Measurements from ENCODE around the gene MYADM.

The MYADM gene

DNA sequence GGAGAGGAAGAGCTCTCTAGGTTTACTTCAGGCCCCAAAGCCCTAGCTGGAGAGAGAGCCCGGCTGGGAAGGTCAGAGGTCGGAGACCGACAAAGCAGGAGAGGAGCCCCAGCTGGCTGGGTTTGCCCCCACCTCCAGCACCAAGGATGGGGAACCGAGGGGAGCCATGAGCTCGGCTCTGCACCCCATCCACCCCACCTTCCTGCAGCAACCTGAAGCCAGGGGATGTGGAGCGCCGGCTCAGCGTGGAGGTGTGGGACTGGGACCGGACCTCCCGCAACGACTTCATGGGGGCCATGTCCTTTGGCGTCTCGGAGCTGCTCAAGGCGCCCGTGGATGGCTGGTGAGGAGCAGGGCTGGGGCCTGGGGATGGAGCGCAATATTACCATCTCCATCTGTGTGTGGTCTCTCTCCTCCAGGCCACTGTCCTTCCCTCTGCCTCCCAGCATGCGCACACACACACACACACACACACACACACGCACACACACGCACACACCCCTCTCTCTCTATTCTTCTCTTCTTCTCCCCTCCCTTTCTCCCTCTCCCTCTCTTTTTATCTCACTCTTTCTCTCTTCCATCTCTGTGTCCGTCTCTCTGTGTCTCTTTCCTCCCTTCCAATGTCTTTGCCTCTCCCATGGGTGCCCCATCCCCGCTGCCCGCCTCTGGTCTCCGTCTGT lies 24.8 kb downstream of the MYADM start:
- no peak for DNase-seq

DNA sequence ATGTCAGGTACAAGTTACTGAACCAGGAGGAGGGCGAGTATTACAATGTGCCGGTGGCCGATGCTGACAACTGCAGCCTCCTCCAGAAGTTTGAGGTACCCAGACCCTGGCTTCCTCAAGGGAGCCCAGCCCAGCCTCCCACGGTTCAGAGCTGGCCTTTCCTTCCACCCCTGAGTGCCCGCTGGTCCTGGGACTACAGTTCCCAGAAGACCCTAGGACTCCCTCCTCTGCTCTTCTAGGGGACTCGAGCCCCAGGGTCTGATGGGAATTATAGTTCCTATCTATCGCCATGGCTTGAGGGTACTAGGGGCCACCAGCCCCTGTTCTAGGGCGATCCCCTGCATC lies 25.3 kb downstream of the MYADM start:
- no peak for DNase-seq

DNA sequence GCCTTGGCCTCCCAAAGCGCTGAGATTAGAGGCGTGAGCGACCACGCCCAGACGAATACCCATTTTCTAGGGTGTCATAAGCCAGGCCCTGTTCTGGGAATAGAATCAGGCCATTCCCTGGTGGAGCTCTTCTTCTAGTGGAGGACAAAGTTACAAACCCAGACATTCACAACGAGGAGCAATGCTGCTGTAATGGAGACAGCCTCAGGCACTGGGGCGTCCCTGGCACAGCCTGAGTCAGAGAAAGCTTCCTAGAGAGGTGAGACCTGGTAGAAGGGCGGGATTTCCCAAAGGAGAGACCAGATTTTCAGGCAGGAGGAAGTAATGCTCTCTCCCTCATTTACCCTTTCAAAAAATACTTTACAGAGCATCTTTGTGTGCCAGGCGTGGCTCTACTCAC lies 27.0 kb downstream of the MYADM start:
- no peak for DNase-seq

DNA sequence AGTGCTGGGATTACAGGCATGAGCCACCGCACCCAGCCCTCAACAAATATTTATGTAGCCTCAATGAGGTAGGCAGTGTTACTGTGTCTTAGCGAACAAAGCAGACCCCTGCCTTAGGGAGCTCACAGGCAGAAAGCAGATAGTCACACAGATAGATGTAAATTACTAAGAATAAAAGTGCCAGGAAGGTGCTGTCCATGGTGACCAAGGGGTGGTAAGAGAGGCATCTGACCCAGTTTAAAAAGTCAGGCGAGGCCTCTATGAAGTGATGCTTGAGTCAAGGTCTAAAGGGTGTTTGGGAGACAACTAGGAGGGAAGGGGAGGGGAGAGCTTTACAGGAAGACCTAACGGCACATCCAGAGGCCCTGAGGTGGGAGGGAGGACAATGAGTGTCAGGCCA lies 29.0 kb downstream of the MYADM start:
- no peak for DNase-seq

DNA sequence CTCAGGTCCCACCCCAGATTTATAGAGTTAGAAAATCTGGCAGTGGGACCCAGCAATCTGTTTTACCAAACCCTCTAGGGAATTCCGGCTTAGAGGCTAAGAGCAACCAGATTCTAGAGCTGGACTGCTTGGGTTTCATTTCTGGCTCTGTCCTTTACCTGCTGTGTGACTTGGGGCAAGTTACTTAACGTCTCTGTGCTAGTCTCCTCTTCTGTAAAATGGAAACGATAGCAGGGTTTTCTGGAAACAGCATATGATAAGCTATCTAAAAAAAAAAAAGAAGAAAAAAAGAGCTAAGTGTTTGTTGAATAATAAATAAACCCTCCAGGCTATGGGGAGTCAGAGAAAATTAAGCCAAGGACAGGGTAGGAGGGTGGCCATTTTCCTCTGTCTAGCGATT lies 29.8 kb downstream of the MYADM start:
- DNase-seq, result no peak

DNA sequence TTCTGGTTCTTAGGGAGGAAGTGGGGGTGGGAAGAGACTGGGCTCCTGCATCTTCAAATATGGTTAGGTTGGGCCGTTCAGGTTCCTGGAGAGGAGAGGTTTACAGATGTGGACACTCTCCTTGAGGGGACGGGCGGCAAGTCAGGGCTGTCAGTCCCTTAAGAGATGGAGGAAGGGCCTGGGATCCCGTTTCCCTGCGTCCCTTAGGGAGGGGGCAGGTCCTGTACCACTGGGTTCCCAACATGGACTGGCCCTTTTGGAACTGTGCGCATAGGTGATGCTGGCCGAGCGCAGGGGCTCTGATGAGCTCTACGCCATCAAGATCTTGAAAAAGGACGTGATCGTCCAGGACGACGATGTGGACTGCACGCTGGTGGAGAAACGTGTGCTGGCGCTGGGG lies 30.5 kb downstream of the MYADM start:
- no peak for DNase-seq

DNA sequence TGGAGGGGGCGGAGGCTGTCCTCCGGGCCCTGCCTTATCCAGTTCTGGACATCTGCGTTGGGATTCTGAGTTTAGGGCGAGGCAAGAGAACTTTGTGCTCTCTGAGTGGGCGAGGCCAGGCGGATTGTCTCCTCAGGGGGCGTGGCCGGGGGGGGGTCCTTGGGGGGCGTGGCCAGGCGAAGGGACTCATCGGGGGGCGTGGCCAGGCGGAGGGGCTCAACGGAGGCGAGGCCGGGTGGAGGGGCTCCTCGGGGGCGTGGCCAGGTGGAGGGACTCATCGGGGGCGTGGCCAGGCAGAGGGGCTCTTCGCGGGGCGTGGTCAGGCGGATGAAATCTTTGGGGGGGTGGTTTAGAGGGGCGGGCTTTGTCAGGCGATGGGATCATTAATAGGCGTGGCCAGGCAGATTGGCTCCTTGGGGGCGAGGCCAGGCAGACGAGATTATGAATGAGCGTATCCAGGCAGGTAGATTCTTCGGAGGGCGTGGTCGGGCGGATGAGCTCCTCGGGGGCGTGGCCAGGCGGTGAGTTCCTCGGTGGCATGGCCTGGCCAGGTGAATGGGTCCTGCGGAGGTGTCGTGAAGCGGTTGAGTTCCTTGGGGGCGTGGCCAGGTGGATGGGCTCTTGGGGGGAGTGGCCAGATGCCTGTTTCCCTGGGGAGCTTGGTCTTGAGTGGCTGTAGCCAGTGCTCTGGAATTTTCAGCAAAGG lies 31.1 kb downstream of the MYADM start:
- no peak for DNase-seq

DNA sequence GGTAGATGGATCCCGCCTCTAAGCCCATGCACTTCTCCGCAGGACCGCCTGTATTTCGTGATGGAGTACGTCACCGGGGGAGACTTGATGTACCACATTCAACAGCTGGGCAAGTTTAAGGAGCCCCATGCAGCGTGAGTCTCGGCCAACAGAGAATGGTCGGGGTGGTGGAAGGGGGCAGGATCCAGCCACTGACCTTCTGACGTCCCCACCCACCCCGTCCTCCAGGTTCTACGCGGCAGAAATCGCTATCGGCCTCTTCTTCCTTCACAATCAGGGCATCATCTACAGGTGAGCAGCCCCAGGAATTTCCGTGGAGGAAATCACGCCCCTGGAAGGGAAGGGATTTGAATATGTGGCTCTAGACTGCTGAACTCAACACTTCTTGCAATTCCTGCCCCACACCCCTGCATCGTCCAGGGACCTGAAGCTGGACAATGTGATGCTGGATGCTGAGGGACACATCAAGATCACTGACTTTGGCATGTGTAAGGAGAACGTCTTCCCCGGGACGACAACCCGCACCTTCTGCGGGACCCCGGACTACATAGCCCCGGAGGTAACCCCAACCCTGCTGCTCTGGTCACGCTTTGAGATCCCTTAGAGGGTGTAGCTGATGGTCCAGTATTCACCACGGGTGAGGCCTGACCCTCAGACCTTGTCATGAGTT lies 32.6 kb downstream of the MYADM start:
- no peak for DNase-seq

DNA sequence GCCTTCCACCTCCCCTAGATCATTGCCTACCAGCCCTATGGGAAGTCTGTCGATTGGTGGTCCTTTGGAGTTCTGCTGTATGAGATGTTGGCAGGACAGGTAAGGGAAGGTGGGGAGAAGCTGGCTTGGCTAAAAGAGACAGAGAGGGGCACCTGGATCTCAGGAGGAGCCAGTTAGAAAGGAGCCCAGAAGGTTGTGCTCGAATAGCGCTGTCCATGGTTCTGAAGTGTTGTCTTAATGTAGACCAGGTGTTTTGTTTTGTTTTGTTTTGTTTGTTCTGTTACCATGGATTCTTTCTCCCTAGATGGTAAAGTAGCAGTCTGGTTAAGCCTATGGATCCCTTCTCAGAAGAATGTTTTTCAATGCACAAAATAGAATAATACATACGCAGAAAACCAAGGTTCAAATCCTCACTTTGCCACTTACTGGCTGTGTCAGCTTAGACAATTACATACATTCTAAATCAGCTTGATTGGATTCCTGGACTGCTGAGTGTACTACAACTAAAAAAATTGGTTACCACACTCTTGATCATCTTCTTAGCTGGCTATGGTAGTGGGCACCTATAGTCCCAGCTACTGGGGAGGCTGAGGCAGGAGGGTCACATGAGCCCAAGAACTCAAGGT lies 35.5 kb downstream of the MYADM start:
- no peak for DNase-seq

DNA sequence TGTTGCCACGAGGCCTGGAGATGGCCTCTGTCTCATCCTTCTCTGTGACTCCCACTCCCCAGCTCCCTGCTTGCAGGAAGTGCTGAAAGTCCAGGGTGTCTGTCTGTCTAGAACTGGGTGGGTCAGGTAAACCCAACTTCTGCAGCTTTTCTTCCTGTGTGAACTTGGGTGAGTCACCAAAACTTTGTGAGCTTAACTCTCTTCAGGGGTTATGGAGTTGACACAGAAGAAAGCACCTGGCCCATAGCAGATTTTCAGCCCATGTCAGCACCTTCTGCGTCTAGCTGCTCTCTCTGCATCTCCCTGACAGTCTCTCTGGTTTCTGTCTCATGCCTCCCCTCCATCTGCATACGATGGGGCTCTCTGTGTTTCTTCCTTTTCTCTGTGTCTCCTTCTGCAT lies 37.2 kb downstream of the MYADM start:
- DNase-seq, result no peak

DNA sequence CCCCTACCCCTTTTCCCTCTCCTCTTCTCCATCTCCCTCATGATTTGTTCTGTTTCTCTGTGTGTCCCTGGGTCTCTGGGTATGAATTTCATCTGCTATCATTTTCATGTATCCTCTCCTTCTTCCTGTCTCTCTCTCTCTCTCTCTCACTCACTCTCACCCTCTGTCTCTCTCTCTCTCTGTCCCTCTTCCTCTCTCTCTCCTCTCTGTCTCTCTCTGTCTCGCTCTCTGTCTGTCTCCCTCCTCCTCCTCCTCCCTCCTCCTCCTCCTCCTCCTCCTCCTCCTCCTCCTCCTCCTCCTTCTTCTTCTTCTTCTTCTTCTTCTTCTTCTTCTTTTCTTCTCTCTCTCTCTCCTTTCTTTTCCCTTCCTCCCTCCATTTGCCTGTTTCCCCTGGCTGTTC lies 38.1 kb downstream of the MYADM start:
- DNase-seq, result no peak

DNA sequence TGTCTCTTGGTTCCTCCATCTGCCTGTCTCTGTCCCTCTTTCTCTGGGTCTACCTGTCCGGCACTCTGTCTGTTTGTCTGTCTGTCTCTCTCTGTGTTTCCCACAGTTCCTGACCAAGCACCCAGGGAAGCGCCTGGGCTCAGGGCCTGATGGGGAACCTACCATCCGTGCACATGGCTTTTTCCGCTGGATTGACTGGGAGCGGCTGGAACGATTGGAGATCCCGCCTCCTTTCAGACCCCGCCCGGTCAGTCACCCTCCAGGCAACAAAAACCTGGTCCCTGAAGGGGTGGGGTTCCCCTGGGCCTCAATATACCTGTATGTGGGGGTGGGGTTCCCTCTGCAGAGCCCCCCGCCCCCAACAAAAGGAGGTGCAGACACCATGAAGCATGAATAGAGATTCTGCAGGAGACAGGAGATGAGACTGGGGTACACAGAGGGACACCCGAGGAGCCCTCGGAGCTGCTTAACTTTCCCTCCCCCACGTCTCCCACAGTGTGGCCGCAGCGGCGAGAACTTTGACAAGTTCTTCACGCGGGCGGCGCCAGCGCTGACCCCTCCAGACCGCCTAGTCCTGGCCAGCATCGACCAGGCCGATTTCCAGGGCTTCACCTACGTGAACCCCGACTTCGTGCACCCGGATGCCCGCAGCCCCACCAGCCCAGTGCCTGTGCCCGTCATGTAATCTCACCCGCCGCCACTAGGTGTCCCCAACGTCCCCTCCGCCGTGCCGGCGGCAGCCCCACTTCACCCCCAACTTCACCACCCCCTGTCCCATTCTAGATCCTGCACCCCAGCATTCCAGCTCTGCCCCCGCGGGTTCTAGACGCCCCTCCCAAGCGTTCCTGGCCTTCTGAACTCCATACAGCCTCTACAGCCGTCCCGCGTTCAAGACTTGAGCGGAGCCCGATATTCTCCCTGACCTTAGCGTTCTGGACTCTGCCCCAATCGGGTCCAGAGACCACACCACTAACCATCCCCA lies 38.8 kb downstream of the MYADM start:
- no peak for DNase-seq

DNA sequence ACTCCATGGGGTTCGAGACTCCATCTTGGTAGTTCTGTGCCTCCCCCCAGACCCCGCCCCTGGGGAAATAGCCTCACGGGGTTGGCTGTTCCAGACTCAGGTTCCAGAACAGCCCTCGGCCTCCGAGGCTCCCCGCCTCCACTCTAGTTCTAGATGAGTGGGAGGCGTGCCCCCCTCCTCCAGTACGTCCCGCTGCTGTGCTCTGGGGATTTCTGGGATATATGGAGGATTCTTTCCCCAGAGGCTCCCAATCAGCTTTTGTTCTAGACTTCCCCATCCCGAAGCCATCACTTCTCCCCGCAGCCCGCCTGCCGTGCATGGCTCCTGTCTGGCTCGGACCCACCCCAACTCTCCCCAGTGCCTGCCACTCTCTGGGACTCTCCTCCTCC lies 39.5 kb downstream of the MYADM start:
- DNase-seq, result no peak

DNA sequence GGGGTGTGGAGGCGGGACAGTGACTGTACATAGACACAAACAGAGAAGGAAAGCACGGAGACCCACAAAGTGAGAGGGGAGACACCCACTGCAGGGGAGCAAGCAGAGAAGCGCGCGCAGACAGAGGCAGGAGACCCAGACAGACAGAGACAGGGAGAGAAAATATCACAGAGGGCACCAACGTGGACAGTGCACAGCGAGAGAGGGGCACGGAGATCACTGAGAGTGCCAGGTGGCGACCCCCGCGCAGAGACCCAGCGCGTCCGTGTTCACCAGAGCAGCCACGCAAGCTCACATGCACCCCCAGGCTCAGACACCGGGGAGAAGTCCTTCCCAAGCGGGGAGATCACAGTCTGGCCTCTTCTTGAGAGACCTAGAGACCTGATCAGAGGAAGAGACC lies 40.0 kb downstream of the MYADM start:
- no peak for DNase-seq

DNA sequence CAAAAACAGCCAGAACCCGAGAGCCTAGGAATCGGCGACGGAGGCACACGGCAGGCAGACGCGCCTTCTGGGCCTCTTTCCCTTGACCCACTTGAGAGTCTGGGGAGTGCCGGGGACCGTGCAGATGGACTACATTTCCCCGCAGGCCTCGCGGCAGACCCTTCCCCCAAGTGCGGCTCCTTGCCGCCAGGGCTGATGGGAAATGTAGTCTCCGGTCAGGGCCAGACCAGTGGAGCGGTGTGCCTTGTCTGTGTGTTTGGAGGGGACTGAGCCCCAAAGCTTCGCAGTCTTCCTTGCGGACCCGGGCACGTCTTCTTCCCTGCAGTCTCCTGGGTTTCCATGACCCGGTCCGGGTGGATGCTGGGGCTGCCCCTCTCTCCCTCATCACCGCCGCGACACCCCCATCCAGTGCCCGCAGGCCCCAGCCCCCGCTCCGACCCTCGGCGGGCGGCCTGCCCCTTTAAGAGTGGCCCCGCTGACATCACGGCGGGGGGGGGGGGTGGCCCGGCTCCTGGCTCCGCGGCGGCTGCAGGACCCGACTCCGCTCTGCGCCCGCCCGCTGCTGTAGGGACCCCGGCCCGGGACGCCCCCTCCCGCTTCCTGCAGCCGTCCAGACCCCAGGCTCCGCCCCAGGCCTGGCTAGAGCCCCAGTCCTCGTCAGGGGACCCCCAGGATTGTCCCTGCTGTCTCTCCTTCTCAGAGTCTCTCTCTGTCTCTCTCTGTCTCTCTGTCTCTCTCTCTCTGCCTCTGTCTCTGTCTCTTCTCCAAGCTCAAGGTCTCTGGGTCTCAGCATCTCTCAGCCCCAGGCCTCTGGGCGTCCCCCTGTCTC lies 40.6 kb downstream of the MYADM start:
- peak in 1 of 3 experiments; percentile 14 for DNase-seq

DNA sequence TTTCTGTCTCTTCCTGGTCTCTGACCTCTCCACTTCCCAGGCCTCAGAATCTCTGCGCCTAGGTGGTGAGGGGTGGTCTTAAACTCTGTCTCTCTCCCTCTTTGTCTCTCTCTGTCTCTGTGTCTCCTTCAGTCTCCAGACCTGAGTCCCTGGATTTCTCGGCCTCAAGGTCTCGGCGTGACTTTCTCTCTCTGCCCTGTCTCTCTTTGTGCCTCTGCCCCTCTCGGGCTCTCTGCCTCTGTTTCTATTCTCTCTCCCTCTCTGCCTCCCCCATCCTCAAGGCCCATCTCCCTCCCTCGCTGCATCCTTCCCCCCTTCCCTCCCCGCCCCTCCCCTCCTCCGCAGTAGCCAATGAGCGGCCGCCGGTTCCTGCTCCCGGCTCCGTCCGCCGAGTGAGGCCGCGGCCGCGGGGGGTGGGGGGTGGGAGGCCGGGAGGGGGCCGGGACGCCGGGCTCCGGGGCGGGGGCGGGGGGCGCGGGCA lies 41.3 kb downstream of the MYADM start, which contains the start of gene CACNG7:
TSS of gene CACNG7 (plus strand) at position 344 of the 481 bp plus-strand sequence. CDS start 3,554 bp downstream, outside the sequence.
- no peak for DNase-seq

DNA sequence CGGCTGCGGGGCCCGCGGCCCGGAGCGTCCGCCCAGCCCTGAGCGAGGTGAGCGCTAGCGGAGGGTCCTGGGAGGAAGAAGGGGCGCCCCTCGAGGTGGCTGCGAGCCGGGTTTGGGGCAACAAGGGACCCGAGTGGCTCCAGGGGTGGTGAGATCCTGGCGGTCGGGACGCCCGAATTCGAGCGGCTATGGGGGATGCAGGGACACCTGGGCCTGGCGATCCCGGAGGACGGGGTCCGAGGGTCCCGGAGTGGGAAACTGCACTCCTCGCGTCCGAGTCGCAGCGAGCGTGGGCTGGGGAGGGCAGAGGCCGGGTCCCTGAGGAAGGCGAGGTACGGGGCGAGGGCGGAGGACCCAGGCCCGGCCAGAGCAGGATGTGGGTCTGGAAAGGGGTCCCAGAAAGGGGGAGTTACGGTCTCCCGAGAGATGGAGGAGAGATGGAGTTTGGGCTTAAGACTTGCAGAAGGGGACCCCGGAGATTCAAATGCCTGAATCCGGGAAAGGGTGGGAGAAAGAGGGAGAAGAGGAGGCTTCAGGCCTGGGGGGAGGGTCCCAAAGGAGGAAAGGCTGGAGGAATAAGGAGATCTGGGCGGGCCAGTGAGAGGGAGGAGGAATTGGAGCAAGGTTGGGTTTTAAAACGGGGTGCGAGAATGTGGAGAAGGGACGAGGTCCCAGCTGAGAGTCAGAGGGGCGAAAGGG lies 41.9 kb downstream of the MYADM start:
- DNase-seq, result no peak

DNA sequence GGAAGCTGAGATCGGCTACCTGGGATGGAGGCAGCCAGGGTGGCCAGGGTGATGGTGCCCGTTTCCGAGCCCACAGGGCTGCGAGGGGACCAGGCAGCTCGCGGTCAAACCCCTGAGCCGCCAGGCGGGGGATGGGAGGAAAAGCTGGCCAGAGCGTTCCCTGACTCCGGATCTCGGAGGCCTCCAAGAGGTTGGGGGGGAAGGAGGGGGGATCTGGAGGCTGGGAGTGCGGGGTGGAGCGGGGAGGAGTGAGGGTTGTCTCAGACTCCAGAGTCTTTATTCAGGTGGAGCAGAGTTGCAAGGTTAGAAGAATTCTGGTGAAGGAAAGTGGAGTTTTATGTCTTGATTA lies 42.5 kb downstream of the MYADM start:
- no peak for DNase-seq

DNA sequence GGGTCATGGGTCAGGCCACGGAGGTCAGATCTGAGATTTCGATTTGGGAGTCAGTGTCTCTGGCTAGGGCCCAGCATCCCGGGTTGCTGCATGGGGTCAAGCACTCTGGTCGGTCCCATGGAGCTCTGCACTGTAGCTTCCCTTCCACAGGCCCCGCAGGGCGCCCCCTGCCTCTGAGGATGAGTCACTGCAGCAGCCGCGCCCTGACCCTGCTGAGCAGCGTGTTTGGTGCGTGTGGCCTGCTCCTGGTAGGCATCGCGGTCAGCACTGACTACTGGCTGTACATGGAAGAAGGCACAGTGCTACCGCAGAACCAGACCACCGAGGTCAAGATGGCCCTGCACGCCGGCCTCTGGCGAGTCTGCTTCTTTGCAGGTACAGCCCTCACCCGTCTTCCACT lies 45.0 kb downstream of the MYADM start:
- no peak for DNase-seq

DNA sequence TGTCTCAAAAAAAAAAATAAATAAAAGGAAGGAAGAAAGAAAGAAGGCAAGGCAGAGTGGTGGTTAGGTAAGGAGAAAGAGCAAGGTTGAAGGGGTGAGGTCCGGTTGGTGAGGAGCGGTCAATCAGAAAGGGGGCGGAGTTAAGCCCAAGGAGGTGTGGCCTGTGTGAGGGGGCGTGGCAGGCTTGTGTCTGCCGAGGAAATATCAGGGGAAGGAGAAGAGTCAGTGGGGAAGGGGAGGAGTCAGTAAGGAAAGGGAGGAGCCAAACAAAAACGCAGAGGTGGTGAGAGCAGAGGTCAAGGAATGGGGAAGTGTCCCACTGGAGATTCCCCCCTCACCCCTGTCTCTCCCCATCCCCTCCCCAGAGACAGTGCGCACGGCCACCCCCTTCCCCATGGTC lies 47.3 kb downstream of the MYADM start:
- no peak for DNase-seq

DNA sequence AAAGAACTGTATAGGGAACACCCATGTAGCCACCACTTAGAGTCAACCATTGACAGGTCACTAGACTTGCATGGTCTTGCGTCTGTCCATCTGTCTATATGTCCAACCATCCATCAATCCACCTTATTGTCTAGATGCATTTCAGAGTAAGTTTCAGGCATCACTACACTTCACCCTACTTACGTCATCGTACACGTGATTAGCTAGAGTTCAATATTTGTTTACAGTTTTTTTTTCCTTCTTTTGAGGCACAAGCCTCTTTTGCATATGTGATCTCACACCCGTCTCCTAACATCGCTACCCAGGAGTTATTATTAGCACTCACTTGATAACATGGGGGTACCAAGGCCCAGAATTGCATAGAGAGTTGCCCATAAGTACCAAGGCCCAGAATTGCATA lies 48.3 kb downstream of the MYADM start:
- DNase-seq, result no peak

All from NCI-H1417 (cell line).